Measurements from ENCODE around the gene EDIL3.

- TF ChIP-seq MAX (IDR thresholded peaks at IDR 0.05): no peak
- no peak for TF ChIP-seq MZF1 (CRISPR knock-in tag; IDR thresholded peaks at IDR 0.05; ENCODE audit: borderline replicate concordance)
- no peak for TF ChIP-seq ETV6 (CRISPR knock-in tag; conservative IDR thresholded peaks at IDR 0.05)
- TF ChIP-seq FOXJ3 (CRISPR knock-in tag; IDR thresholded peaks at IDR 0.05; ENCODE audit: borderline replicate concordance): no peak
- no peak for TF ChIP-seq TAF1 (CRISPR knock-in tag; IDR thresholded peaks at IDR 0.05)
- no peak for TF ChIP-seq AHR (CRISPR knock-in tag; IDR thresholded peaks at IDR 0.05)
- TF ChIP-seq BCL6 (CRISPR knock-in tag; IDR thresholded peaks at IDR 0.05): no peak
- TF ChIP-seq ELK4 (CRISPR knock-in tag; IDR thresholded peaks at IDR 0.05; ENCODE audit: borderline replicate concordance): no peak
Measured at GRCh38 chr5:83964271-83964670, 420.4 kb downstream of the EDIL3 start.

All from HepG2 (cell line).